ENCODE data around the gene KIRREL3. TPM values are rescaled to one million over a fixed set of nuclear protein-coding genes. Genes with fewer than 3 reads are reported as not detected.

KIRREL3 gene
- polyA plus RNA-seq, 1 donor (not counting 4 experiments of a cell fraction or from before 2014, with no cell fraction given) = 0.04 TPM

DNA sequence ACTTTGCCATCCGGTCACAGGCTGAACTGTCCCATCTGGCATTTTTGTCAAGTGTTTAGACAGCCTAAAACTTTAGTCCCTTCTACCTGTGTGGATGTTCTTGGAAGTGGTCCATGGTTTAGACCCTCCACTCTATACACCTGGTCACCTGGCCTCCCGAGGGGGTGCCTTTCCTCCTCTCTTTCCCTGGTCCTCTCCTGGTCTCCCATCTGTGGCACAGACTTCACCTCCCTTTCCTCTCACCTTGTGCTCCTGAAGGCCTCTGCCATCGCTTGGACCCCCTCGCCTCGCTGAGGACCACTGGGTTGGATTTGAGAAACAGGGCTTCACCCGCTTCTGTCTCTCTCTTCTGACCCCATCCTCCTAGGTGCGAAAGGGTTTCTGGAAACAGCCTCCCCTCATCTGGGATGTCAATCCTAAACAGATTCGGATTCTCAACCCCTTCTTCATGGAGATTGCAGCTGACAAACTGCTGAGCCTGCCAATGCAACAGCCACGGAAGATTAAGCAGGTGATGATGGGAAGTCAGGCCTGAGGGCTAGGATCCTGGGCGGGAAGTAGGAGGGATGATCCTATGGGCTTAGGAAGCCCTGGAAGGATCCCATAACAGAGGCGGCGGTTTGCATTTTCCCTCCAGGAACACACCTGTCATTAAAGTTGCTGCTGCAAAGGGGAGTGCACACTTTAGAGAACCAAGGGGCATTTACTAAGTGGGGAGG, 591.5 kb downstream of the KIRREL3 start:
- TF ChIP-seq, protein P1, sequence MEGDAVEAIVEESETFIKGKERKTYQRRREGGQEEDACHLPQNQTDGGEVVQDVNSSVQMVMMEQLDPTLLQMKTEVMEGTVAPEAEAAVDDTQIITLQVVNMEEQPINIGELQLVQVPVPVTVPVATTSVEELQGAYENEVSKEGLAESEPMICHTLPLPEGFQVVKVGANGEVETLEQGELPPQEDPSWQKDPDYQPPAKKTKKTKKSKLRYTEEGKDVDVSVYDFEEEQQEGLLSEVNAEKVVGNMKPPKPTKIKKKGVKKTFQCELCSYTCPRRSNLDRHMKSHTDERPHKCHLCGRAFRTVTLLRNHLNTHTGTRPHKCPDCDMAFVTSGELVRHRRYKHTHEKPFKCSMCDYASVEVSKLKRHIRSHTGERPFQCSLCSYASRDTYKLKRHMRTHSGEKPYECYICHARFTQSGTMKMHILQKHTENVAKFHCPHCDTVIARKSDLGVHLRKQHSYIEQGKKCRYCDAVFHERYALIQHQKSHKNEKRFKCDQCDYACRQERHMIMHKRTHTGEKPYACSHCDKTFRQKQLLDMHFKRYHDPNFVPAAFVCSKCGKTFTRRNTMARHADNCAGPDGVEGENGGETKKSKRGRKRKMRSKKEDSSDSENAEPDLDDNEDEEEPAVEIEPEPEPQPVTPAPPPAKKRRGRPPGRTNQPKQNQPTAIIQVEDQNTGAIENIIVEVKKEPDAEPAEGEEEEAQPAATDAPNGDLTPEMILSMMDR (optimal IDR thresholded peaks at IDR 0.05 in 1 of 3, IDR thresholded peaks at IDR 0.05 in 1 of 3, conservative IDR thresholded peaks at IDR 0.05 in 1 of 3; ENCODE audit: extremely low read depth in 1 of 3, insufficient read depth in 2 of 3, low read length in 3 of 3) = no peak
- TF ChIP-seq EZH2 (IDR thresholded peaks at IDR 0.05; ENCODE audit: low read length) = no peak
- FAIRE-seq (no peak), DNase-seq (ENCODE audit: low read depth, low spot score) (no peak)
- H3K9me1 ChIP-seq (ENCODE audit: control insufficient read depth, extremely low read depth, insufficient read depth, low read length) = peaks cover 2% of the 10 kb centered on the region
- H3K4me2 ChIP-seq (ENCODE audit: control insufficient read depth, extremely low read depth, insufficient read depth, low read depth, low read length) = no peak overlapping the region
- no peak overlapping the region for H3K27ac ChIP-seq (ENCODE audit: control insufficient read depth, insufficient read depth, low read length)
- H3K36me3 ChIP-seq (ENCODE audit: control insufficient read depth in 2 of 2, extremely low read depth in 1 of 2, insufficient read depth in 2 of 2, low read length in 2 of 2) = peaks cover 9 to 22% of the 10 kb centered on the region in 2 experiments
- H3K4me3 ChIP-seq (ENCODE audit: control insufficient read depth in 2 of 3, extremely low read depth in 1 of 3, insufficient read depth in 2 of 3, low read depth in 1 of 3, low read length in 3 of 3) = no peak overlapping the region
- no peaks in the 10 kb centered on the region for H3K79me2 ChIP-seq (ENCODE audit: control insufficient read depth, insufficient read depth, low read length)
- H3K9ac ChIP-seq (ENCODE audit: control insufficient read depth, extremely low read depth, insufficient read depth, low read length) = no peak overlapping the region
- H3K27me3 ChIP-seq (ENCODE audit: control insufficient read depth, extremely low read depth, insufficient read depth, low read length) = no peaks in the 10 kb centered on the region
- no peak overlapping the region for H2AFZ ChIP-seq (ENCODE audit: control insufficient read depth, low read length)
- no peaks in the 10 kb centered on the region for H3K9me3 ChIP-seq (ENCODE audit: control insufficient read depth, low read depth, low read length)
- dilution Hi-C loops (cut with MboI; ENCODE audit: extremely low pct_ligation_motif_present, low sequenced_read_pairs) = no loop called here
- no peaks in the 10 kb centered on the region for H4K20me1 ChIP-seq (ENCODE audit: control insufficient read depth, extremely low read depth, insufficient read depth, low read length)
- H3K4me1 ChIP-seq (ENCODE audit: control insufficient read depth, extremely low read depth, insufficient read depth, low read length) = peaks cover 17% of the 10 kb centered on the region

DNA sequence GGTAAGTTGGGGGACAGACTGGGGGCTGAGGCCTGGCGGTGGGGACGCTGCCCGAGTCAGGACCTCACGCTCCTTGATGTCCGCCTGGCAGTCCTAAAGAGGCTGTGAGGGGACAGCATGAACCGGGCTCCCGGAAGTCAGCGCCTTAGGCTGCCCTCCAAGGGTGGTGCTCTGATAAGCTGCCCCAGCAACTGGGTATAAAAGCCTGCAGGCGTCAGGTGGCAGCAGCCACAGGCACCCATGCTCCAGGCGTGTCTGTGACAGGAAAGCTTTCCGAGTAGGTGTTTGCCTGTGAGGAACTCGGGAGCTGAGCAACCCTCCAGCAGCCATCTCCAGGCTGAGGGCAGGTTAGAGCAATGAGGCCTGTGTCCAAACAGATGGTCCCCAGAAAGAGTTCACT, 592.1 kb downstream of the KIRREL3 start:
- no peaks in the 10 kb centered on the region for H3K27me3 ChIP-seq (ENCODE audit: control insufficient read depth, extremely low read depth, insufficient read depth, low read length)
- dilution Hi-C loops (cut with MboI; ENCODE audit: extremely low pct_ligation_motif_present, low sequenced_read_pairs) = no loop called here
- no peak for DNase-seq (ENCODE audit: low read depth, low spot score)
- H3K9me3 ChIP-seq (ENCODE audit: control insufficient read depth, low read depth, low read length) = no peaks in the 10 kb centered on the region
- no peak overlapping the region for H2AFZ ChIP-seq (ENCODE audit: control insufficient read depth, low read length)
- no peaks in the 10 kb centered on the region for H3K79me2 ChIP-seq (ENCODE audit: control insufficient read depth, insufficient read depth, low read length)
- TF ChIP-seq EZH2 (IDR thresholded peaks at IDR 0.05; ENCODE audit: low read length) = no peak
- TF ChIP-seq, protein P1 (optimal IDR thresholded peaks at IDR 0.05 in 1 of 3, IDR thresholded peaks at IDR 0.05 in 1 of 3, conservative IDR thresholded peaks at IDR 0.05 in 1 of 3; ENCODE audit: extremely low read depth in 1 of 3, insufficient read depth in 2 of 3, low read length in 3 of 3) = no peak
- no peak overlapping the region for H3K4me3 ChIP-seq (ENCODE audit: control insufficient read depth in 2 of 3, extremely low read depth in 1 of 3, insufficient read depth in 2 of 3, low read depth in 1 of 3, low read length in 3 of 3)
- FAIRE-seq = no peak
- H3K9me1 ChIP-seq (ENCODE audit: control insufficient read depth, extremely low read depth, insufficient read depth, low read length) = peaks cover 5% of the 10 kb centered on the region
- peaks cover 23% of the 10 kb centered on the region for H3K4me1 ChIP-seq (ENCODE audit: control insufficient read depth, extremely low read depth, insufficient read depth, low read length)
- no peak overlapping the region for H3K4me2 ChIP-seq (ENCODE audit: control insufficient read depth, extremely low read depth, insufficient read depth, low read depth, low read length)
- peaks cover 6 to 19% of the 10 kb centered on the region in 2 experiments for H3K36me3 ChIP-seq (ENCODE audit: control insufficient read depth in 2 of 2, extremely low read depth in 1 of 2, insufficient read depth in 2 of 2, low read length in 2 of 2)
- no peaks in the 10 kb centered on the region for H4K20me1 ChIP-seq (ENCODE audit: control insufficient read depth, extremely low read depth, insufficient read depth, low read length)
- H3K9ac ChIP-seq (ENCODE audit: control insufficient read depth, extremely low read depth, insufficient read depth, low read length) = no peak overlapping the region
- no peak overlapping the region for H3K27ac ChIP-seq (ENCODE audit: control insufficient read depth, insufficient read depth, low read length)
